Stimulated activated CD4-positive, alpha-beta T cell treated with anti-CD3 and anti-CD28 coated beads, Interleukin-15, amount 100 ng/mL, for 24 hours (primary cell): Measurements from ENCODE around the gene ABCA5.
"Not testable (repeated sequence)": the region's sequence is repeated elsewhere in the genome, so short reads cannot be mapped to it uniquely, and the experiment has no call there.

Source experiments
- DNase-seq: peaks from one replicate; pipeline ENCODE4 v3.0.0-alpha.2; 2020

Gene ABCA5

GRCh38 chr17:69325518-69326376, 1.2 kb downstream of the ABCA5 start:
- no peak for DNase-seq

GRCh38 chr17:69323806-69324205, 3.1 kb downstream of the ABCA5 start:
- no peak for DNase-seq

GRCh38 chr17:69320908-69321238, 6.1 kb downstream of the ABCA5 start:
- DNase-seq = no peak

- DNase-seq = no peak
Measured at GRCh38 chr17:69320210-69320907, 6.6 kb downstream of the ABCA5 start.

- DNase-seq = no peak
Measured at GRCh38 chr17:69317625-69318024, 9.3 kb downstream of the ABCA5 start.

- no peak for DNase-seq
Measured at GRCh38 chr17:69314246-69315065, 12.5 kb downstream of the ABCA5 start.

GRCh38 chr17:69305177-69305576, 21.8 kb downstream of the ABCA5 start:
- no peak for DNase-seq

GRCh38 chr17:69302682-69303081, 24.3 kb downstream of the ABCA5 start:
- no peak for DNase-seq

- no peak for DNase-seq
Measured at GRCh38 chr17:69300222-69300621, 26.7 kb downstream of the ABCA5 start.

GRCh38 chr17:69298120-69298722, 28.7 kb downstream of the ABCA5 start:
- not testable (repeated sequence) for DNase-seq

GRCh38 chr17:69287168-69287567, 39.8 kb downstream of the ABCA5 start:
- DNase-seq = no peak

- DNase-seq = no peak
Measured at GRCh38 chr17:69286257-69286656, 40.7 kb downstream of the ABCA5 start.

GRCh38 chr17:69284646-69285045, 42.3 kb downstream of the ABCA5 start:
- no peak for DNase-seq

- DNase-seq = no peak
Measured at GRCh38 chr17:69282002-69282401, 44.9 kb downstream of the ABCA5 start.

GRCh38 chr17:69276279-69276678, 50.7 kb downstream of the ABCA5 start:
- DNase-seq = not testable (repeated sequence)

GRCh38 chr17:69275751-69276150, 51.2 kb downstream of the ABCA5 start:
- DNase-seq = no peak

- no peak for DNase-seq
Measured at GRCh38 chr17:69271023-69271422, 55.9 kb downstream of the ABCA5 start.

- DNase-seq = no peak
Measured at GRCh38 chr17:69269131-69269998, 57.6 kb downstream of the ABCA5 start.

GRCh38 chr17:69268543-69269014, 58.4 kb downstream of the ABCA5 start:
- no peak for DNase-seq

- no peak for DNase-seq
Measured at GRCh38 chr17:69267219-69267618, 59.7 kb downstream of the ABCA5 start.

GRCh38 chr17:69265873-69266272, 61.1 kb downstream of the ABCA5 start:
- no peak for DNase-seq

- DNase-seq = no peak
Measured at GRCh38 chr17:69254187-69254586, 72.7 kb downstream of the ABCA5 start.
